Measurements from ENCODE around the gene BCCIP.

GRCh38 chr10:125817337-125817946 lies 5.9 kb upstream of the BCCIP start:
- no peak for TF ChIP-seq CTCF (IDR thresholded peaks at IDR 0.05 in 2 of 3, conservative IDR thresholded peaks at IDR 0.05 in 1 of 3; ENCODE audit: borderline replicate concordance in 1 of 3, insufficient read depth in 1 of 3, low read depth in 2 of 3, low read length in 2 of 3)
- TF ChIP-seq SRF (IDR thresholded peaks at IDR 0.05; ENCODE audit: low read depth): no peak

Data from HCT116 (cell line).